Panc1 (cell line): ENCODE results near the gene HOTAIR. TPM values are rescaled to one million over a fixed set of nuclear protein-coding genes. Genes with fewer than 3 reads are reported as not detected.

ENCODE experiments used
- ATAC-seq: fragments of 200-7000 bp; cut with Tn5 transposase; 2 replicates; pipeline ENCODE4 v1.9.1; 2020; ENCODE audit warnings: mild to moderate bottlenecking, moderate library complexity
- BruUV-seq: library from RNA; stranded (reverse); fragments of 400-500 nt; replicated peaks from 2 replicates; lab custom pipeline; 2021; lab: Mats Ljungman, UMichigan
- CTCF ChIA-PET: fragments of 300-600 bp; sonication (Branson Sonifier 250); formaldehyde crosslinking; loops from one replicate; lab custom pipeline; 2022; ENCODE audit warnings: antibody characterized with exemption; lab: Charles Lee
- POLR2A ChIA-PET: fragments of 300-600 bp; sonication (Branson Sonifier 250); formaldehyde crosslinking; loops from one replicate; lab custom pipeline; 2022; ENCODE audit warnings: antibody characterized with exemption; lab: Charles Lee
- DNase-seq: peaks from one replicate; pipeline ENCODE4 v3.0.0-alpha.2; 2010; ENCODE audit warnings: low read depth, low spot score
- H3K27ac ChIP-seq: 2 replicates; pipeline ENCODE4 v1.5.1; 2011; ENCODE audit warnings: mild to moderate bottlenecking, low read length, inconsistent platforms
- H3K27me3 ChIP-seq: fragments of 200-500 bp; sonication (Bioruptor generic); 2 replicates; pipeline ENCODE4 v1.6.0; 2014; ENCODE audit warnings: low read length, inconsistent platforms; ENCODE audit not compliant: control insufficient read depth, insufficient read depth
- H3K36me3 ChIP-seq: fragments of 200-500 bp; sonication (Bioruptor generic); 2 replicates; pipeline ENCODE4 v1.5.1; 2014; ENCODE audit warnings: inconsistent platforms, mild to moderate bottlenecking, low read length, moderate library complexity; ENCODE audit not compliant: control insufficient read depth, insufficient read depth
- H3K4me1 ChIP-seq: 2 replicates; pipeline ENCODE4 v1.5.1; 2011; ENCODE audit warnings: inconsistent platforms, mild to moderate bottlenecking, low read length, moderate library complexity; ENCODE audit not compliant: control insufficient read depth, insufficient read depth
- H3K4me3 ChIP-seq, 2 experiments: 2 replicates each; pipeline ENCODE4 v1.5.1; 2011 to 2012; ENCODE audit warnings: low read depth in 2 of 2, low read length in 2 of 2, mild to moderate bottlenecking in 2 of 2, inconsistent platforms in 1 of 2, moderate library complexity in 1 of 2
- H3K9me3 ChIP-seq: fragments of 200-500 bp; sonication (Bioruptor generic); 2 replicates; pipeline ENCODE4 v1.5.1; 2014; ENCODE audit warnings: low read depth, mild to moderate bottlenecking, inconsistent platforms, low read length, moderate library complexity; ENCODE audit not compliant: control insufficient read depth, insufficient read depth
- POLR2AphosphoS5 ChIP-seq: IDR thresholded peaks from 2 replicates; pipeline ENCODE4 v1.6.1; 2012; ENCODE audit warnings: mild to moderate bottlenecking, low read depth, low read length, moderate library complexity
- SIN3A ChIP-seq: IDR thresholded peaks from 2 replicates; pipeline ENCODE4 v1.6.1; 2012; ENCODE audit warnings: low read depth, mild to moderate bottlenecking, low read length, moderate library complexity, borderline replicate concordance; ENCODE audit not compliant: insufficient read depth
- TCF7L2 ChIP-seq: IDR thresholded peaks from 2 replicates; pipeline ENCODE4 v1.6.1; 2011; ENCODE audit warnings: mild to moderate bottlenecking, low read depth, low read length, inconsistent platforms
- in situ Hi-C: cut with HindIII; loops from 2 replicates; pipeline ENCODE4 v1.10.0; 2016; ENCODE audit warnings: low sequenced_read_pairs, low pct_unique_long_range_greater_than_20kb
- intact Hi-C: fragments of 100-400 bp; cut with micrococcal nuclease; formaldehyde crosslinking; loops from one replicate; pipeline ENCODE4 v1.10.0; 2022; ENCODE audit not compliant: unreplicated experiment
- total RNA-seq: library from RNA; stranded (reverse); gene quantifications from one replicate; pipeline ENCODE4 v1.2.1, GENCODE V29; 2021; ENCODE audit not compliant: unreplicated experiment
- TF ChIP-seq, protein P1 (sequence below), 2 experiments: IDR thresholded peaks; 2 replicates each; pipeline ENCODE4 v1.6.1; 2011 to 2012; ENCODE audit warnings: low read depth in 2 of 2, control low read depth in 1 of 2, low read length in 1 of 2, mild to moderate bottlenecking in 1 of 2, moderate library complexity in 1 of 2; ENCODE audit not compliant: insufficient read depth in 1 of 2
- TF ChIP-seq, protein P2 (sequence below): fragments of 450-650 bp; IDR thresholded peaks from 2 replicates; pipeline ENCODE4 v1.5.1; 2017; ENCODE audit warnings: mild to moderate bottlenecking

The HOTAIR gene
- total RNA-seq, 1 experiment from 2014 or later = 31.7 TPM

- Histone ChIP-seq H3K4me3 (no peak overlapping the region), H3K27me3 (no peaks in the 10 kb centered on the region), H3K4me1 (peaks cover 68% of the 10 kb centered on the region), H3K36me3 (peaks cover 4% of the 10 kb centered on the region; the same call in 1 of the 2 replicates), H3K27ac (peak overlapping the region; percentile 89), H3K9me3 (no peaks in the 10 kb centered on the region)
- POLR2A ChIA-PET = no interaction called here
- TF ChIP-seq POLR2AphosphoS5 = no peak
- TF ChIP-seq, protein P1, sequence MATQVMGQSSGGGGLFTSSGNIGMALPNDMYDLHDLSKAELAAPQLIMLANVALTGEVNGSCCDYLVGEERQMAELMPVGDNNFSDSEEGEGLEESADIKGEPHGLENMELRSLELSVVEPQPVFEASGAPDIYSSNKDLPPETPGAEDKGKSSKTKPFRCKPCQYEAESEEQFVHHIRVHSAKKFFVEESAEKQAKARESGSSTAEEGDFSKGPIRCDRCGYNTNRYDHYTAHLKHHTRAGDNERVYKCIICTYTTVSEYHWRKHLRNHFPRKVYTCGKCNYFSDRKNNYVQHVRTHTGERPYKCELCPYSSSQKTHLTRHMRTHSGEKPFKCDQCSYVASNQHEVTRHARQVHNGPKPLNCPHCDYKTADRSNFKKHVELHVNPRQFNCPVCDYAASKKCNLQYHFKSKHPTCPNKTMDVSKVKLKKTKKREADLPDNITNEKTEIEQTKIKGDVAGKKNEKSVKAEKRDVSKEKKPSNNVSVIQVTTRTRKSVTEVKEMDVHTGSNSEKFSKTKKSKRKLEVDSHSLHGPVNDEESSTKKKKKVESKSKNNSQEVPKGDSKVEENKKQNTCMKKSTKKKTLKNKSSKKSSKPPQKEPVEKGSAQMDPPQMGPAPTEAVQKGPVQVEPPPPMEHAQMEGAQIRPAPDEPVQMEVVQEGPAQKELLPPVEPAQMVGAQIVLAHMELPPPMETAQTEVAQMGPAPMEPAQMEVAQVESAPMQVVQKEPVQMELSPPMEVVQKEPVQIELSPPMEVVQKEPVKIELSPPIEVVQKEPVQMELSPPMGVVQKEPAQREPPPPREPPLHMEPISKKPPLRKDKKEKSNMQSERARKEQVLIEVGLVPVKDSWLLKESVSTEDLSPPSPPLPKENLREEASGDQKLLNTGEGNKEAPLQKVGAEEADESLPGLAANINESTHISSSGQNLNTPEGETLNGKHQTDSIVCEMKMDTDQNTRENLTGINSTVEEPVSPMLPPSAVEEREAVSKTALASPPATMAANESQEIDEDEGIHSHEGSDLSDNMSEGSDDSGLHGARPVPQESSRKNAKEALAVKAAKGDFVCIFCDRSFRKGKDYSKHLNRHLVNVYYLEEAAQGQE (IDR thresholded peaks at IDR 0.05; ENCODE audit: insufficient read depth in 1 of 2, low read depth in 2 of 2, low read length in 1 of 2) = no peak
- TF ChIP-seq TCF7L2 = no peak
- TF ChIP-seq SIN3A = no peak
- TF ChIP-seq, protein P2, sequence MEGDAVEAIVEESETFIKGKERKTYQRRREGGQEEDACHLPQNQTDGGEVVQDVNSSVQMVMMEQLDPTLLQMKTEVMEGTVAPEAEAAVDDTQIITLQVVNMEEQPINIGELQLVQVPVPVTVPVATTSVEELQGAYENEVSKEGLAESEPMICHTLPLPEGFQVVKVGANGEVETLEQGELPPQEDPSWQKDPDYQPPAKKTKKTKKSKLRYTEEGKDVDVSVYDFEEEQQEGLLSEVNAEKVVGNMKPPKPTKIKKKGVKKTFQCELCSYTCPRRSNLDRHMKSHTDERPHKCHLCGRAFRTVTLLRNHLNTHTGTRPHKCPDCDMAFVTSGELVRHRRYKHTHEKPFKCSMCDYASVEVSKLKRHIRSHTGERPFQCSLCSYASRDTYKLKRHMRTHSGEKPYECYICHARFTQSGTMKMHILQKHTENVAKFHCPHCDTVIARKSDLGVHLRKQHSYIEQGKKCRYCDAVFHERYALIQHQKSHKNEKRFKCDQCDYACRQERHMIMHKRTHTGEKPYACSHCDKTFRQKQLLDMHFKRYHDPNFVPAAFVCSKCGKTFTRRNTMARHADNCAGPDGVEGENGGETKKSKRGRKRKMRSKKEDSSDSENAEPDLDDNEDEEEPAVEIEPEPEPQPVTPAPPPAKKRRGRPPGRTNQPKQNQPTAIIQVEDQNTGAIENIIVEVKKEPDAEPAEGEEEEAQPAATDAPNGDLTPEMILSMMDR = no peak
- no TSS peak for BruUV-seq
- CTCF ChIA-PET = no interaction called here
- ATAC-seq (no peak), DNase-seq (no peak)
- in situ Hi-C loops (no loop called here), intact Hi-C loops (no loop called here)
Measured at GRCh38 chr12:53960187-53961024, 14.3 kb downstream of the HOTAIR start.

- Histone ChIP-seq H3K4me3 (no peak overlapping the region), H3K9me3 (no peaks in the 10 kb centered on the region), H3K27me3 (no peaks in the 10 kb centered on the region), H3K4me1 (peaks cover 60% of the 10 kb centered on the region), H3K36me3 (peaks cover 4% of the 10 kb centered on the region; the same call in 1 of the 2 replicates), H3K27ac (peak overlapping the region; percentile 89)
- TF ChIP-seq SIN3A (no peak), TCF7L2 (no peak), POLR2AphosphoS5 (no peak)
- TF ChIP-seq, protein P2 = no peak
- TF ChIP-seq, protein P1 (IDR thresholded peaks at IDR 0.05; ENCODE audit: insufficient read depth in 1 of 2, low read depth in 2 of 2, low read length in 1 of 2) = no peak
- in situ Hi-C loops = no loop called here
- ATAC-seq = no peak
- no TSS peak for BruUV-seq
- intact Hi-C loops = no loop called here
- CTCF ChIA-PET = no interaction called here
- no peak for DNase-seq
- POLR2A ChIA-PET = interaction anchor here (0.6 to 0.7 kb wide), 2 partner anchors 31 to 131 kb away, joined by 3 to 4 read pairs; no protein-coding TSS in a partner anchor
Measured at GRCh38 chr12:53959314-53959713, 15.4 kb downstream of the HOTAIR start.
